Loucy (cell line): Measurements from ENCODE around the gene LIPC.

Experiments used
- H2AFZ ChIP-seq: fragments of 200-600 bp; sonication (generic); 2 replicates; pipeline ENCODE4 v1.6.0; 2016; ENCODE audit warnings: antibody characterized with exemption, mild to moderate bottlenecking, low read length, moderate library complexity
- H3F3A ChIP-seq: fragments of 200-600 bp; 2 replicates; pipeline ENCODE4 v1.6.0; 2016; ENCODE audit warnings: antibody characterized with exemption, low read depth, mild to moderate bottlenecking
- H3K27me3 ChIP-seq: fragments of 200-600 bp; sonication (generic); 2 replicates; pipeline ENCODE4 v1.6.1; 2014; ENCODE audit warnings: low read length, mild to moderate bottlenecking; ENCODE audit not compliant: insufficient read depth, poor library complexity, severe bottlenecking
- H3K36me3 ChIP-seq: fragments of 200-600 bp; sonication (generic); 2 replicates; pipeline ENCODE4 v1.6.1; 2016; ENCODE audit warnings: low read length; ENCODE audit not compliant: insufficient read depth
- H3K4me1 ChIP-seq: fragments of 200-600 bp; sonication (generic); 2 replicates; pipeline ENCODE4 v1.5.1; 2014; ENCODE audit warnings: low read length, mild to moderate bottlenecking; ENCODE audit not compliant: insufficient read depth, poor library complexity, severe bottlenecking
- H3K4me2 ChIP-seq: fragments of 200-600 bp; sonication (generic); 2 replicates; pipeline ENCODE4 v1.6.0; 2014; ENCODE audit warnings: antibody characterized with exemption, low read length, low read depth, mild to moderate bottlenecking; ENCODE audit not compliant: poor library complexity, severe bottlenecking
- H3K4me3 ChIP-seq: fragments of 200-600 bp; sonication (generic); 2 replicates; pipeline ENCODE4 v1.5.1; 2014; ENCODE audit warnings: low read length, mild to moderate bottlenecking, mixed read lengths; ENCODE audit not compliant: poor library complexity, severe bottlenecking
- H3K79me2 ChIP-seq: fragments of 200-600 bp; sonication (generic); 2 replicates; pipeline ENCODE4 v1.6.1; 2014; ENCODE audit warnings: low read length; ENCODE audit not compliant: insufficient read depth
- H3K9ac ChIP-seq: fragments of 200-600 bp; sonication (generic); 2 replicates; pipeline ENCODE4 v1.6.0; 2014; ENCODE audit warnings: mild to moderate bottlenecking, low read depth, low read length, moderate library complexity; ENCODE audit not compliant: poor library complexity, severe bottlenecking
- H3K9me2 ChIP-seq: fragments of 200-600 bp; sonication (generic); replicated peaks from 2 replicates; pipeline ENCODE4 v1.6.1; 2016; ENCODE audit warnings: low read depth, low read length, mixed read lengths
- H3K9me3 ChIP-seq: fragments of 200-600 bp; sonication (generic); 2 replicates; pipeline ENCODE4 v1.6.1; 2014; ENCODE audit warnings: mild to moderate bottlenecking, antibody characterized with exemption, low read length, low read depth; ENCODE audit not compliant: insufficient read depth
- H4K20me1 ChIP-seq: fragments of 200-600 bp; sonication (generic); 2 replicates; pipeline ENCODE4 v1.6.0; 2014; ENCODE audit warnings: antibody characterized with exemption, low read length, mild to moderate bottlenecking; ENCODE audit not compliant: insufficient read depth, poor library complexity, severe bottlenecking
- EZH2phosphoT487 ChIP-seq: fragments of 200-600 bp; IDR thresholded peaks from 2 replicates; pipeline ENCODE4 v1.6.1; 2018; ENCODE audit warnings: antibody characterized with exemption, mild to moderate bottlenecking, moderate library complexity, borderline replicate concordance
- TF ChIP-seq, protein P1 (sequence below): fragments of 200-600 bp; sonication (generic); conservative IDR thresholded peaks from 2 replicates; pipeline ENCODE4 v1.5.1; 2014; ENCODE audit warnings: mild to moderate bottlenecking, antibody characterized with exemption, low read length

Gene LIPC

DNA sequence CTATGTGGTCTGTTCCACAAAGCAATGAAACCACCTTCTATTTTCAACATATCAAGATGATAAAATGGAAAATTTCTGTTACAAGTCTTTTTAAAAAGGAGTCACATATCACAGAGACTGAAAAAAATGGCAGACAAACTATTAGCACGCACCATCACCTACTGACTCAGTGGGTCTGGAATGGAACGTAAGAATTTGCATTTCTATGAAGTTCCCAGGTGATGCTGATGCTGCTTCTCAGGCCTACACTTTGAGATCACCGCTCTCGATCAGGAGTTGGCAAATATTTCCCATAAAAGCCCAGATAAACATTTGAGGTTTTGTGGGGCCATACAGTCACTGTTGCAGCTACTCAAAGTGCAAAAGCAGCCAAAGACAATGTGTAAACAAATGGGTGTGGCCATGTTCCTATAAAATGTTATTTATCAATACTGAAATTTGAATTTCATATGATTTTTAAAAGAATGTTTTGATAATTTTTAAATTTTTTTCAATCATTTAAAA, 174.8 kb downstream of the LIPC start:
- Histone ChIP-seq H3K36me3 (peaks cover 75% of the 10 kb centered on the region), H3K27me3 (no peaks in the 10 kb centered on the region), H3K4me3 (no peak overlapping the region), H3K79me2 (peaks cover 23% of the 10 kb centered on the region; the same call in 1 of the 2 replicates), H3K9me3 (no peaks in the 10 kb centered on the region), H3F3A (peaks cover 3% of the 10 kb centered on the region; the same call in 1 of the 2 replicates), H3K9me2 (no peaks in the 10 kb centered on the region), H4K20me1 (no peaks in the 10 kb centered on the region), H2AFZ (no peak overlapping the region), H3K9ac (no peak overlapping the region), H3K4me2 (no peak overlapping the region), H3K4me1 (peaks cover 36% of the 10 kb centered on the region)
- TF ChIP-seq, protein P1, sequence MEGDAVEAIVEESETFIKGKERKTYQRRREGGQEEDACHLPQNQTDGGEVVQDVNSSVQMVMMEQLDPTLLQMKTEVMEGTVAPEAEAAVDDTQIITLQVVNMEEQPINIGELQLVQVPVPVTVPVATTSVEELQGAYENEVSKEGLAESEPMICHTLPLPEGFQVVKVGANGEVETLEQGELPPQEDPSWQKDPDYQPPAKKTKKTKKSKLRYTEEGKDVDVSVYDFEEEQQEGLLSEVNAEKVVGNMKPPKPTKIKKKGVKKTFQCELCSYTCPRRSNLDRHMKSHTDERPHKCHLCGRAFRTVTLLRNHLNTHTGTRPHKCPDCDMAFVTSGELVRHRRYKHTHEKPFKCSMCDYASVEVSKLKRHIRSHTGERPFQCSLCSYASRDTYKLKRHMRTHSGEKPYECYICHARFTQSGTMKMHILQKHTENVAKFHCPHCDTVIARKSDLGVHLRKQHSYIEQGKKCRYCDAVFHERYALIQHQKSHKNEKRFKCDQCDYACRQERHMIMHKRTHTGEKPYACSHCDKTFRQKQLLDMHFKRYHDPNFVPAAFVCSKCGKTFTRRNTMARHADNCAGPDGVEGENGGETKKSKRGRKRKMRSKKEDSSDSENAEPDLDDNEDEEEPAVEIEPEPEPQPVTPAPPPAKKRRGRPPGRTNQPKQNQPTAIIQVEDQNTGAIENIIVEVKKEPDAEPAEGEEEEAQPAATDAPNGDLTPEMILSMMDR: no peak
- TF ChIP-seq EZH2phosphoT487: no peak

DNA sequence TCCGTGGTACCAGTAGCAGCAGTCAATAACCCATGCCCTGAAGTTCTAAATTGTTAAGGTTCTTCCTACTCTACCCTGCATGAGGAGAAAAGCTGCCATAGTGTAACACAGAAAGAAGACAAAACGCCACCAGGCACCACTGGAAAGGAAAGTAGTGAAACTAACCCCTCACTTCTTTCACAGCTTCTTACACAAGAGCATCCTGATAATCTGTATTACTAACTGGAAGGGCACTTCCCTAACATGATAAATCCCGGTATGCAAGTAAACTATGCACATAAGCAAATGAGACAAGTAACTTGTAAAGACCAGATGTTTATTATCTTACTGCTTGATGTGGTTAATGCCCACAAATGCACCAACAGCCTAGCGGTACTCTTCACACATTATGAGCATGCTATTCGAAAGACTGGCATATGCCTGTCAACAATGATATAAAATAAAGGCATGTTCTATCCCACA, 176.4 kb downstream of the LIPC start:
- Histone ChIP-seq H3K9me2 (no peaks in the 10 kb centered on the region), H3F3A (peaks cover 3% of the 10 kb centered on the region; the same call in 1 of the 2 replicates), H3K4me1 (peaks cover 43% of the 10 kb centered on the region), H3K4me3 (peak overlapping the region; percentile 2), H3K9me3 (no peaks in the 10 kb centered on the region), H4K20me1 (no peaks in the 10 kb centered on the region), H3K9ac (no peak overlapping the region), H2AFZ (no peak overlapping the region), H3K36me3 (peaks cover 70% of the 10 kb centered on the region), H3K4me2 (peak overlapping the region; percentile 51), H3K27me3 (no peaks in the 10 kb centered on the region), H3K79me2 (peaks cover 38% of the 10 kb centered on the region)
- TF ChIP-seq EZH2phosphoT487: no peak

DNA sequence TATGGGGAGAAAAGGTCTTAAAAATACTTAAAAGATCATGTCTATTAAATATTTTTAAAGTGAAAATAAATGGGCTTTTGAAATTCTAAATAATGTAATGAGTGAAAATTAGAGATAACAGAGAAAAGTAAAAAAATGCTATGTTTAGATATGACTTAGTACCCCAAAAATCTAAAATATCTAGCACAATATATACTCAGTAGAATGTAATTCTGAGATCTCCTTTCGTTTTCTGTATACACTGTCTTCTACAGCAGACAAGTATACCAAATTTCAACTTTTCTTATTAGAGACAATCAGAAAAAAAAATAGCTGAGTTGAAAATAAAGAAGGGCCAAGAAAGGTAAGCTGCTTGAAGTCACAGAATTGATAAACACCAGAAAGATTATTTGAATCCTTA, 176.9 kb downstream of the LIPC start:
- Histone ChIP-seq H3K4me3 (peak overlapping the region; percentile 2), H2AFZ (no peak overlapping the region), H3K9me2 (no peaks in the 10 kb centered on the region), H3K9me3 (no peaks in the 10 kb centered on the region; the same call in 1 of the 2 replicates), H3K9ac (no peak overlapping the region), H4K20me1 (no peaks in the 10 kb centered on the region), H3K4me2 (peak overlapping the region; percentile 51), H3F3A (peaks cover 3% of the 10 kb centered on the region; the same call in 1 of the 2 replicates), H3K27me3 (no peaks in the 10 kb centered on the region), H3K36me3 (peaks cover 70% of the 10 kb centered on the region), H3K4me1 (peaks cover 41% of the 10 kb centered on the region), H3K79me2 (peaks cover 44% of the 10 kb centered on the region)
- TF ChIP-seq, protein P1: no peak
- TF ChIP-seq EZH2phosphoT487: no peak
